H1 (cell line): ENCODE measurements around the gene SNX30. TPM values are rescaled to one million over a fixed set of nuclear protein-coding genes. Genes with fewer than 3 reads are reported as not detected.

Experiments used
- BRCA1 ChIP-seq: IDR thresholded peaks from 2 replicates; pipeline ENCODE4 v1.6.1; 2012; ENCODE audit warnings: low read depth, low read length, improper control_type of control experiment
- CBX5 ChIP-seq: fragments of 300-800, 300-1000 bp; sonication (generic); IDR thresholded peaks from 2 replicates; pipeline ENCODE4 v1.7.1; 2016; ENCODE audit warnings: antibody characterized with exemption, low read length, low read depth
- CBX8 ChIP-seq: fragments of 300-800, 300-1000 bp; sonication (generic); IDR thresholded peaks from 2 replicates; pipeline ENCODE4 v1.7.1; 2016; ENCODE audit warnings: low read depth, low read length, borderline replicate concordance
- CEBPB ChIP-seq: IDR thresholded peaks from 2 replicates; pipeline ENCODE4 v1.6.1; 2012; ENCODE audit warnings: low read depth, low read length
- CTBP2 ChIP-seq: IDR thresholded peaks from 2 replicates; pipeline ENCODE4 v1.7.0; 2011; ENCODE audit warnings: borderline replicate concordance, mild to moderate bottlenecking, moderate library complexity, mixed read lengths, low read length; ENCODE audit not compliant: insufficient read depth, insufficient read length
- EGR1 ChIP-seq: IDR thresholded peaks from 2 replicates; pipeline ENCODE4 v1.6.1; 2011; ENCODE audit warnings: low read depth, low read length, borderline replicate concordance
- EP300 ChIP-seq, 2 experiments: IDR thresholded peaks; 1 replicate in 1 of 2; 2 replicates in 1 of 2; pipeline ENCODE4 v1.6.1; 2011 to 2012; ENCODE audit warnings: low read depth in 2 of 2, low read length in 2 of 2, mild to moderate bottlenecking in 2 of 2, borderline replicate concordance in 1 of 2, inconsistent platforms in 1 of 2, moderate library complexity in 1 of 2
- GTF2F1 ChIP-seq: IDR thresholded peaks from 2 replicates; pipeline ENCODE4 v1.6.1; 2012; ENCODE audit warnings: low read depth, low read length, improper control_type of control experiment, borderline replicate concordance
- JUN ChIP-seq: IDR thresholded peaks from 2 replicates; pipeline ENCODE4 v1.6.1; 2011; ENCODE audit warnings: low read depth, mild to moderate bottlenecking, improper control_type of control experiment, low read length
- KDM4A ChIP-seq: IDR thresholded peaks from one replicate; pipeline ENCODE4 v1.7.1; 2012; ENCODE audit warnings: low read depth, mild to moderate bottlenecking, moderate library complexity, low read length, inconsistent platforms; ENCODE audit not compliant: severe bottlenecking
- KDM5A ChIP-seq: fragments of 200-600 bp; IDR thresholded peaks from 2 replicates; pipeline ENCODE4 v1.7.1; 2012; ENCODE audit warnings: mild to moderate bottlenecking, low read length, inconsistent platforms, mixed read lengths
- POLR2A ChIP-seq, 2 experiments: IDR thresholded peaks; 1 replicate in 1 of 2; 2 replicates in 1 of 2; pipeline ENCODE4 v1.6.1; 2011; ENCODE audit warnings: low read depth in 2 of 2, low read length in 2 of 2, mild to moderate bottlenecking in 2 of 2; ENCODE audit errors: control extremely low read depth in 1 of 2
- RBBP5 ChIP-seq: IDR thresholded peaks from 2 replicates; pipeline ENCODE4 v1.7.1; 2012; ENCODE audit warnings: low read depth, mild to moderate bottlenecking, inconsistent platforms, low read length, moderate library complexity, borderline replicate concordance
- RXRA ChIP-seq: IDR thresholded peaks from 2 replicates; pipeline ENCODE4 v1.6.1; 2011; ENCODE audit warnings: low read depth, mild to moderate bottlenecking, low read length, moderate library complexity; ENCODE audit not compliant: insufficient read depth
- SIN3A ChIP-seq, 2 experiments: IDR thresholded peaks in 1 of 2; conservative IDR thresholded peaks in 1 of 2; 2 replicates each; pipeline ENCODE4 v1.6.1; 2011 to 2012; ENCODE audit warnings: low read length in 2 of 2, improper control_type of control experiment in 1 of 2, low read depth in 1 of 2, mild to moderate bottlenecking in 1 of 2
- SIRT6 ChIP-seq: IDR thresholded peaks from one replicate; pipeline ENCODE4 v1.7.1; 2012; ENCODE audit warnings: low read length, inconsistent platforms
- SIX5 ChIP-seq: IDR thresholded peaks from 2 replicates; pipeline ENCODE4 v1.6.1; 2011; ENCODE audit warnings: mild to moderate bottlenecking, low read depth, low read length
- TBP ChIP-seq: IDR thresholded peaks from 2 replicates; pipeline ENCODE4 v1.6.1; 2011; ENCODE audit warnings: low read depth, low read length, improper control_type of control experiment
- YY1 ChIP-seq: IDR thresholded peaks from 2 replicates; pipeline ENCODE4 v1.6.1; 2011; ENCODE audit warnings: low read depth, mild to moderate bottlenecking, low read length
- polyA plus RNA-seq, 7 experiments: library from polyadenylated mRNA; depleted of rRNA in 3 of 7; stranded (reverse) in 5 of 7; unstranded in 2 of 7; fragments of >200 nt in 5 of 7; fragments of 200-250 nt in 2 of 7; gene quantifications; 1 replicate in 5 of 7; 2 replicates in 1 of 7; 4 replicates in 1 of 7; pipeline versions ENCODE4 v1.2.1 to v1.2.3, GENCODE V29; 2011 to 2013; ENCODE audit warnings: missing spikeins in 2 of 7, mixed read lengths in 2 of 7
- total RNA-seq: library from RNA; stranded (reverse); fragmentation: NEBNext Ultra II Directional; extraction: Animal tissue kit (Norgen Biotek cat#: 25700); gene quantifications from 2 replicates; pipeline ENCODE4 v1.2.1, GENCODE V29; 2021
- TF ChIP-seq, protein P1 (sequence below): IDR thresholded peaks from 2 replicates; pipeline ENCODE4 v1.6.1; 2012; ENCODE audit warnings: inconsistent platforms
- TF ChIP-seq, protein P2 (sequence below): IDR thresholded peaks from 2 replicates; pipeline ENCODE4 v1.6.1; 2012; ENCODE audit warnings: low read length, inconsistent platforms
- TF ChIP-seq, protein P3 (sequence below): IDR thresholded peaks from 2 replicates; pipeline ENCODE4 v1.6.1; 2012; ENCODE audit warnings: inconsistent platforms

The SNX30 gene
- total and polyA plus RNA-seq, 2 of the 8 experiments (the other 6 are each of a cell fraction or from before 2014, with no cell fraction given): 4.0 to 12.2 TPM

DNA sequence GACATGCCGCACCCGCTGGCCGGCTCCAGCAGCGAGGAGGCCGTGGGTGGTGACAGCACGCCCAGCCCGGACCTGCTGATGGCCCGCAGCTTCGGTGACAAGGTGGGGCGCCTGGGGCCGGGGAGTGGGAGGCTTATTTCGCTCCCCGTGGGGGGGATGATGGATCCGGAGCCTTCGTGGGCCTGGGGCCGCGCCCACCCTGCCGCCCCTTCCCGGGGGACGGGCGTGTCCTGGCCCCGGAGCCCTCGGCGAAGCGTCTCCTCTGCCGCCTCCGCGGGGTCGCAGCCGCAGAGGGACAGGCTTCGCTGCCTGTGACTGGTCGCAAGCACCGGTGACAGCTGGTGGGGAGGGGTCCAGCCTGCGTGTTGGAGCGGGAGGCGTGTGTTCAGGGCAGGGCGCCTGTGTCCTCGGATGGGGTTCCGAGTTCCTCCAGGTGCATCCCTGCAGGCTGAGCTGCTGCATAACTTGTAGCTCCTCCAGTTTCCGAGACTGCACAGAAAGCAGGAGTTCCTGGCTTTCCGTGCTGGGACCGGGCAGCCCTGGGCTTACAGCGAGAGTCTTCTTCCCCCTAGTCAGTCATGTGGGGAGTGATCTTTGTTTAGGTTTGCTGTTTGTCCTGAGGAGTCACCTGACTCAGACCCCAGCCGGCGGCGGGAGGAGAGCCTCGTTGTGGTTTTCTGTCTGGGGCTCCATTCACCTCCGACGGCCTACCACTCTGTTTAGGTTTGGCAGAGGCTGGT is 666 bp downstream of the SNX30 start (continued):
- peak; percentile 33 for TF ChIP-seq KDM4A
- no peak for TF ChIP-seq CTBP2
- peak; percentile 65 for TF ChIP-seq TBP
- no peak for TF ChIP-seq RXRA
- no peak for TF ChIP-seq CEBPB
- no peak for TF ChIP-seq CBX8
- no peak for TF ChIP-seq CBX5
- no peak for TF ChIP-seq GTF2F1
- TF ChIP-seq, protein P1, sequence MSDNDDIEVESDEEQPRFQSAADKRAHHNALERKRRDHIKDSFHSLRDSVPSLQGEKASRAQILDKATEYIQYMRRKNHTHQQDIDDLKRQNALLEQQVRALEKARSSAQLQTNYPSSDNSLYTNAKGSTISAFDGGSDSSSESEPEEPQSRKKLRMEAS: peak; percentile 53; the same call in 1 of the 2 replicates
- no peak for TF ChIP-seq KDM5A
- no peak for TF ChIP-seq JUN
- TF ChIP-seq, protein P2, sequence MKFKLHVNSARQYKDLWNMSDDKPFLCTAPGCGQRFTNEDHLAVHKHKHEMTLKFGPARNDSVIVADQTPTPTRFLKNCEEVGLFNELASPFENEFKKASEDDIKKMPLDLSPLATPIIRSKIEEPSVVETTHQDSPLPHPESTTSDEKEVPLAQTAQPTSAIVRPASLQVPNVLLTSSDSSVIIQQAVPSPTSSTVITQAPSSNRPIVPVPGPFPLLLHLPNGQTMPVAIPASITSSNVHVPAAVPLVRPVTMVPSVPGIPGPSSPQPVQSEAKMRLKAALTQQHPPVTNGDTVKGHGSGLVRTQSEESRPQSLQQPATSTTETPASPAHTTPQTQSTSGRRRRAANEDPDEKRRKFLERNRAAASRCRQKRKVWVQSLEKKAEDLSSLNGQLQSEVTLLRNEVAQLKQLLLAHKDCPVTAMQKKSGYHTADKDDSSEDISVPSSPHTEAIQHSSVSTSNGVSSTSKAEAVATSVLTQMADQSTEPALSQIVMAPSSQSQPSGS: 0 out of 2 replicates have a peak, but pooled peaks have one; percentile 41
- no peak; the same call in 1 of the 2 replicates for TF ChIP-seq RBBP5
- TF ChIP-seq SIX5: no peak
- no peak for TF ChIP-seq SIRT6
- TF ChIP-seq, protein P3, sequence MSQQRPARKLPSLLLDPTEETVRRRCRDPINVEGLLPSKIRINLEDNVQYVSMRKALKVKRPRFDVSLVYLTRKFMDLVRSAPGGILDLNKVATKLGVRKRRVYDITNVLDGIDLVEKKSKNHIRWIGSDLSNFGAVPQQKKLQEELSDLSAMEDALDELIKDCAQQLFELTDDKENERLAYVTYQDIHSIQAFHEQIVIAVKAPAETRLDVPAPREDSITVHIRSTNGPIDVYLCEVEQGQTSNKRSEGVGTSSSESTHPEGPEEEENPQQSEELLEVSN: peak; percentile 93
- TF ChIP-seq EGR1: no peak
- TF ChIP-seq EP300 (IDR thresholded peaks at IDR 0.05; ENCODE audit: borderline replicate concordance in 1 of 2, low read depth in 2 of 2, low read length in 2 of 2): no peak
- no peak for TF ChIP-seq YY1
- no peak for TF ChIP-seq BRCA1
- TF ChIP-seq POLR2A (IDR thresholded peaks at IDR 0.05; ENCODE audit: control extremely low read depth in 1 of 2, low read depth in 2 of 2, low read length in 2 of 2): peak in 1 of 2 experiments; percentile 77; a peak in 2 of 3 replicates
- peak in 1 of 2 experiments; percentile 91; a peak in 3 of 4 replicates for TF ChIP-seq SIN3A (conservative IDR thresholded peaks at IDR 0.05 in 1 of 2, IDR thresholded peaks at IDR 0.05 in 1 of 2; ENCODE audit: low read depth in 1 of 2, low read length in 2 of 2)
